ENCODE measurements around the gene BMPR2.
"Not testable (repeated sequence)": the region's sequence is repeated elsewhere in the genome, so short reads cannot be mapped to it uniquely, and the experiment has no call there.

The BMPR2 gene

DNA sequence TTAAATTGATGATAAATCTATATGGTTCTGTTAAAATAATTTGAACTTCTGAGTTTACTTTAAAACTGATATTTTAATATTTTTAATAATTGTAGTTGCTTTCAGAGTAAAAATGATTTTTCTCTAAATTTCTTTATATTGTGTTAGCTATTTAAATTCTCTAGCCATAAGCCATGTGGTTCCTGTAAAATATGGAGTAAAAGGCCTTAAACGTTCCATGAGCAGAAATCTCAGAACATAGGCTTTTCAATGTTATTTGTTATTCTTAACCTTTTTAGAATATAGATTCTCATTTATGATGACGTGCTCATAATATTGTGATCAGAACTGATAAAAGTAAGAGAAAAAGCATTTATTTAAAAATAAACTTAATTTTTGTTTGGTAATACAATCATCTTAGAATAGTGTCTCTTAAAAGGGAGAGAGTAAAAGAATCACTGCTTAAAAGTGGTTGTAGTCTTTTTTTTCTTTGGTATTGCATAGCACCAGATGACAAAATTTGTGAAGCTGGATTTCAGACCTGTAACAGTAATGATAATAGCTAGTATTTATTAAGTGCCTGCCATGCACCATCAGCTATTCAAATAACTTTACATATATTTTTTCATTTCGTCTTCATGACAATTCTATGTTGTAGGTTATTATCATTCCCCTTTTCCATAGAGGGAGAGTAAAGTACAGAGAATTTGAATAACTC lies 2.7 kb downstream of the BMPR2 start:
- DNase-seq (ENCODE audit: low spot score) = no peak

DNA sequence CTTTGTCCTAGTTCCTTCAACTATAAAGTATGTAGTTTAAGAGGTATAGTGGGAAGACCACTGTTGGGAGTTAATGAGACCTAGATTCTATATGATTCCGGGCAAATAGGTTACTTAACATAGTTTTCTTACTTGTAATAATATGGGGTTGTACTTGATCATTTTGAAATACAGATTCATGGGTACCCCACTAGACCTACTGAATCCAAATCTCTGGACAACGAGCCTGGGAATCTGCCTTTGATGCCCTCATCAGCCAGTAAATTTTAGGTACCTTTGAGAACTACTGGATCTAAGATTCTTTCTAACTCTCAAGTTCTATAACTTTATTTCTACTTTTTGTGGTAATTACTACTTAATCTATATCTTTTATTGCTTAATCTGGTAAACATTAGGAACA lies 6.6 kb downstream of the BMPR2 start:
- no peak for DNase-seq (ENCODE audit: low spot score)

DNA sequence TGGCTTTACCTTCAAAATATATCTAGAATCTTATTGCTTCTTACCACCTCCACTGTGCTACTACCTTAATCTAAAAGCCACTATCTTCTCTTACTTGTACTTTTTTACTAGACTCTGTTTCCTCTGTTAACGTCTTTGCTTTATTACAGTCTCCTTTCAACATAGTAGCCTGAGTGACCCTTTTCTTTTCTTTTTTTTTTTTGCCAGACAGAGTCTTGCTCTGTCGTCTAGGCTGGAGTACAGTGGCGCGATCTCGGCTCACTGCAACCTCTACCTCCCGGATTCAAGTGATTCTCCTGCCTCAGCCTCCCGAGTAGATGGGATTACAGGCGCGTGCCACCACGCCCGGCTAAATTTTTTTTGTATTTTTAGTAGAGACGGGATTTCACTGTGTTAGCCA lies 10.4 kb downstream of the BMPR2 start:
- not testable (repeated sequence) for DNase-seq (ENCODE audit: low spot score)

DNA sequence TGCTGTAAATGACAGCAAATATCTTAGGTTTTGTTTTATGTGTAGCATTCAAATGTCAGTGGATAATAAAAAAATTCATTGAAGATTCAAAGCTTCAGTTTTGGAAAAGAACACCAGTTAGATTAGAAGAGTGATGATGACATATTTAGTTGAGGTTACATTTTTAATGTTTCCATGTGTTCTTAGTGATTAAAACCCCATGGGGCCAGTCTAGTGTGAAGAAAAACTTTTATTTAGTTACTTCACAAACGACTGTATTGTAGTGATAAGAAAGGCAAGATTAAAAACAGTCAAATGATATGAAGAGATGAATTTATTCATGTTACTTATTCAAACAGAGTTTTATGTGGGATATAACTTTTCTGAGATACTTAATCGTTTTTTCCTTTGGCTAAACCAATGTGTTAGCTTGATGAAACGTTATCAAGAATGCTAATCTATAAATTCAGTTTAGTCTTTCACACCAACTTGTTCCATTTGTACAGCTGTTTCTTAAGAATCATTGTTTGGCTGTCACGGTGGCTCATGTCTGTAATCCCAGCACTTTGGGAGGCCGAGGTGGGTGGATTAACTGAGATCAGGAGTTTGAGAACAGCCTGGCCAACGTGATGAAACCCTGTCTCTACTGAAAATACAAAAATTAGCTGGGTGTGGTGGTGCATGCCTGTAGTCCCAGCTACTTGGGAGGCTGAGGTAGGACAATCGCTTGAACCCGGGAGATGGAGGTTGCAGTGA lies 11.6 kb downstream of the BMPR2 start:
- no peak for DNase-seq (ENCODE audit: low spot score)

GRCh38 chr2:202400941-202401340 lies 24.8 kb downstream of the BMPR2 start:
- DNase-seq (ENCODE audit: low spot score) = no peak

DNA sequence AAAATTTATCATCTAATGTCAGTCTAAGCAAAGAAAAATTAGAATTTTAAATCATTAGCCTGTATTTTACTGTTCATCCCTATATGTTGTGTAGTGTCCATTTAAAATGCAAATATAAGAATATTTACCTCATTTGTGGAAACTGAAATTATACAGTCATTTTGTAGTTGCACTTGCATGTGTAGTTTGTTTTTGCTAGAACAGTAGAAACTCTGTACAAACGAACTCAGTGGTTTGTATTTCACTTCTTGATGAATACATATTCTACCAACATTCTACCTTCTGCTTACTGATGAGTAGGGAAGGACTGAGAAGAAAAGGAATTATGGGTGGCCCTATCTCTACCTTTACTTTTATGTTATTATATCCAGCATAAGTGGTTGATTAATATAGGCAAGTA lies 29.7 kb downstream of the BMPR2 start:
- DNase-seq (ENCODE audit: low spot score) = no peak

GRCh38 chr2:202406445-202406978 lies 30.4 kb downstream of the BMPR2 start:
- no peak for DNase-seq (ENCODE audit: low spot score)

- no peak for DNase-seq (ENCODE audit: low spot score)
Measured at GRCh38 chr2:202408546-202409140, 32.5 kb downstream of the BMPR2 start.

DNA sequence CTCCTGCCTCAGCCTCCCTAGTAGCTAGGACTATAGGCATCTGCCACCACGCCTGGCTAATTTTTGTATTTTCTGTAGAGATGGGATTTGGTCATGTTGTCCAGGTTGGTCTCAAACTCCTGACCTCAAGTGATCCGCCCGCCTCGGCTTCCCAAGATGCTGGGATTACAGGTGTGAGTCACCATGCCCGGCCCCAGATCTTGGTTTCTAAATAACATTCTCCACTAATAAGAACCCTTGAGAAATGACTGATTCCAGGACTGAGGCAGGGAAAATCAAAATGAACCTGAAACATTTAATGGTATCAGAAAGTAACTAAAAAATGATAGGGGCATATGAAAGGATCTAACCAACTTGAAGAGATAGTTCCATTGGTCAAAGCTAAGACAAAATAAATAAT lies 34.0 kb downstream of the BMPR2 start:
- DNase-seq (ENCODE audit: low spot score) = no peak

GRCh38 chr2:202411097-202411496 lies 35.0 kb downstream of the BMPR2 start:
- DNase-seq (ENCODE audit: low spot score) = no peak

DNA sequence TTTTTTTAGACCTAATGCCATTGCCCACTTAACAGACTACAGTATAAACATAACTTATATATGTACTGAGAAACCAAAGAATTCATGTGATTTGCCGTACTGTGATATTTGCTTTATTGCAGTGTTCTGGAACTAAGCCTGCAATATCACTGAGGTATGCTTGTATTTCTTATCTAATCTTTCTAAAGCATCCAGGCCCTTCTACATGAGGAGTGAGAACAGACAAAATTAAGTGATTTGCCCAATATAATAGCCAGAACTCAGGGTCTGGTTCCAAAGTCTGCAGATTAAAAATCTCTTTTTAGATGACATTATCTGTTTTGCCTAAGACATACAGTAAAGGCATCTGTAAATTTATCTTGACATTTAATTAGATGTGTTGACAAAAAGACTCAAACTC lies 41.9 kb downstream of the BMPR2 start:
- peak; percentile 31 for DNase-seq (ENCODE audit: low spot score)

DNA sequence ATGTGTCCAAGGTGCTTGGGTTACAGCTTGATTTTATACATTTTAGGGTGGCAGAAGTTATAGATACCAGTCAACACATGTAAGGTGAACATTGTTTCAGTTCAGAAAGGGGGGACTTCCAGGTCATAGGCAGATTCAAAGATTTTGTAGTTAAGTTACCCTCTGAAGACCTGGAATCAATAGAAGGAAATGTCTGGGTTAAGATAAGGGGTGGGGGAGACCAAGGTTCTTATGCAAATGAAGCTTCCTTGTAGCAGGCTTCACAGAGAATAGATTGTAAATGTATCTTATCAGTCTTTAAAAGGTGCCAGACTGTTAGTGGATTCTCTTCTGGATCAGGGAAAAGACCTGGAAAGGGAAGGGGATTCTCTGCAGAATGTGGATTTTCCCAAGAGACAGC lies 42.4 kb downstream of the BMPR2 start:
- no peak for DNase-seq (ENCODE audit: low spot score)

DNA sequence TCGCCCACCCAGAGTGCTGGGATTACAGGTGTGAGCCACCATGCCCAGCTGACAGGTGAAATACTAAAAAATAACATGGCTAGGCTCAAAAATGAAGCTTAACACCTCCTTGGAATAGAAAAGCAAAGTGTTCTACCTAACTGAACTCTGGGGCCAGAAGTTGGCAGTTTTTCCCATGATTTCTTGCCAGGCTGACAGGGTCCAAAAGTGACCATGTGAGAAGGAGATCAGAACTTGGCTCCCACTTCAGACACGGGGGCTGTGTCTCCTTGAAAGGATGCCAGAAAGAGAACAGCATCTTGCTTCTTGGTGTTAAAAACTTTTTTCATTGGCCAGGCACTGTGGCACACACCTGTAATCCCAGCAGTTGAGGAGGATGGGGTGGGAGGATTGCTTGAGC lies 47.0 kb downstream of the BMPR2 start:
- no peak for DNase-seq (ENCODE audit: low spot score)

DNA sequence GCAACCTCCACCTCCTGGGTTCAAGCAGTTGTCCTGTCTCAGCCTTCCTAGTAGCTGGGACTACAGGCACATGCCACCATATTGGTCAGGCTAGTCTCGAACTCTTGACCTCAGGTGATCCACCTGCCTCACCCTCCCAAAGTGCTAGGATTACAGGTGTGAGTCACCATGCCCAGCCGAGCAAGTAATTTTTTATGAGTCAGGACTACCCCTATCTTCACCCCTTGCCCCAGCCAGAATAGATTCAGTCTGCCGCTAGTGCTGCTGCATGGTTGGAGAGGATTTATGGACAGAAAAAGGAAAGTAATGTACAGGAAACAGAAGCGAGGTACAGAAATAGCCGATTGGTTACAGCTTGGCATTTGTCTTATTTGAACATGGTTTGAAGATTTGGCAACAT lies 48.9 kb downstream of the BMPR2 start:
- no peak for DNase-seq (ENCODE audit: low spot score)

DNA sequence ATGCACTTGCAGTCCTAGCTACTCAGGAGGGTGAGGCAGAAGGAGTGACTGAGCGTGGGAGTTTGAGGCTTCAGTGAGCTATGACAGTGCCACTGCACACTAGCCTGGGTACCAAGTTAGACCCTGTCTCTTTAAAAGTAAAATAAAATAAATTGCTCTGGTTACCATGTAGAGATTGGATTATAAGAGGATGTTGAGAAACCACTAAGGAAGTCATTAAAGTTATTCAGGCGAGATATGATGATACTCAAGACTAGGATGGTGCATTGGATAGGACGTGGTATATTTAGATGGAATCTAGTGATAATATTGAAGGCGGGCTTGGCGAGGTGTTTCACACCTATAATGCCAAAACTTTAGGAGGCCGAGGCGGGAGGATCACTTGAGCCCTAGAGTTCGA lies 50.6 kb downstream of the BMPR2 start:
- no peak for DNase-seq (ENCODE audit: low spot score)

DNA sequence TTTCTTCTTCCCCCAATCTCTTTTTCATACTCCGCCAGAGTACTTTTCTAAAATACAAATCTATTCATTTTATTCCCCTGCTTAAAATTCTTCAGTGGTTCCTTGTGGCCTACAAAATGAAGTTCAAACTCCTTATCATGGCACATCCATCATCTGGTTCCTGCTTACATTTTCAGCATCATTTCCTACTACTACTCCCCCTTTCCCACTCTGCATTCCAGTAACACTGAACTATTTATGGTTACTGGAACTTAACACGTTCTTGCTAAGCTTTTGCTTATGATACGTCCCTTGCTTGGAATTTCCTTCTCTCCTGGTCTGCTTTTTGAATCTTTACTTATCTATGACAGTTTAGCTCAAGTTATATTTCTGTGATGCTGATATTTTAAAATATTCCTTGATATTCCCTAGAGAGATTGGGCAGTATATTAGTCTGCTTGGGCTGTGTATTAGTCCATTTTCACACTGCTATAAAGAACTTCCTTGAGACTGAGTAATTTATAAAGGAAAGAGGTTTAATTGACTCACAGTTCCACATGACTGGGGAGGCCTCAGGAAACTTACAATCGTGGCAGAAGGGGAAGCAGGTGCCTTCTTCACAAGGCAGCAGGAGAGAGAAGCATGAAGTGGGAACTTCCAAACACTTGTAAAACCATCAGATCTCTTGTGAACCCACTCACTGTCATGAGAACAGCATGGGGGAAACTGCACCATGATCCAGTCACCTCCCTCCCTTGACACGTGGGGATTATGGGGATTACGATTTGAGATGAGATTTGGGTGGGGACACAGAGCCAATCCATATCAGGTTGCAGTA lies 53.2 kb downstream of the BMPR2 start:
- DNase-seq (ENCODE audit: low spot score) = no peak

DNA sequence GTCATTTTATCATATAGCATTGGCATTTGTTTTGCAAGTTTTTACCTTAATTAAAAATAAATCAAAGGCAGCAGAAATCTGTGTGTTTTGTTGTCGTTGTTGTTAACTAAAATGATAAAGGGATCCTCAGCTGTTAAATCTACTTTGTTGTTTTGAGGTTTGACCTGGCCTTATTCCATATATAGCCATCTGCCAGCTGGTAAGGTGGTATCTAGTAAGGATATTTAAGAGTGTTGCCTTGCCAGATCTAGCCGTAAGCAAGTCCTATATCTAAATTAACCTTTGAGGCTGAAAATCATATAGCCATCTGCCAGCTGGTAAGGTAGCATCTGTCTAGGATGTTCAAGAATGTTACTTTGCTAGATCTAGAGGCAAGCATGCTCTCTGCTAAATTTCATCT lies 56.6 kb downstream of the BMPR2 start:
- no peak for DNase-seq (ENCODE audit: low spot score)

DNA sequence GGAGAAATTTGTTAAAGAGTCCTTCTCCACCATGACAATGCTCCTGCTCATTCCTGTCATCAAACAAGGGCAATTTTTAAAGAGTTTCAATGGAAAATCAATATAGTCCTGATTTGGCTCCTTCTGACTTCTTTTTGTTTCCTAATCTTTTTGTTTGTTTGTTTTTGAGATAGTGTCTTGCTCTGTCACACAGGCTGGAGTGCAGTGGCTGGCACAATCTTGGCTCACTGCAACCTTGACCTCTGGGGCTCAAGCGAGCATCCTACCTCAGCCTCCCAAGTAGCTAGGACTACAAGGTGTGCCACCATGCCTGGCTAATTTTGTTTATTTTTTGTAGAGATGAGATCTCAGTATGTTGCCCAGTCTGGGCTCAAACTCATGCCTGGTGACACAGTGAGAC lies 58.3 kb downstream of the BMPR2 start:
- DNase-seq (ENCODE audit: low spot score) = no peak

DNA sequence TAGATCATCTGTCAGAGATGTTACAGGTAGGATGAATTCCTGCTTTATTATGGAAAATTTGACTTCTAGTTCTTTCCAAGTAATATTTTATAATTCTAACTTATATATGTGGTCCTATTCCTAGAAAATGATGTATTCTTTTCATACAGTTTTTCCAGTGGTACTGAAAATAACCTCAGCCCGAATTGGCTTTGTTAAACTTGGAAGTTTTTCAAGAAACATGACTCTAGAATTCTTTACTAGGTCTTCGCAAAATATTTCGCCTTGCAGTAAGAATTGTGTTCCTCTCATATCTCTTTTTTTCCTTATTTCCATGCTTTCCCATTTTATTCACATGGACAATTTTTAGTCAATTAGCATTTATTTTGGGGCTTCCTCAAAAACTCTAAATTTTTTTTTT lies 60.5 kb downstream of the BMPR2 start:
- DNase-seq (ENCODE audit: low spot score) = no peak

DNA sequence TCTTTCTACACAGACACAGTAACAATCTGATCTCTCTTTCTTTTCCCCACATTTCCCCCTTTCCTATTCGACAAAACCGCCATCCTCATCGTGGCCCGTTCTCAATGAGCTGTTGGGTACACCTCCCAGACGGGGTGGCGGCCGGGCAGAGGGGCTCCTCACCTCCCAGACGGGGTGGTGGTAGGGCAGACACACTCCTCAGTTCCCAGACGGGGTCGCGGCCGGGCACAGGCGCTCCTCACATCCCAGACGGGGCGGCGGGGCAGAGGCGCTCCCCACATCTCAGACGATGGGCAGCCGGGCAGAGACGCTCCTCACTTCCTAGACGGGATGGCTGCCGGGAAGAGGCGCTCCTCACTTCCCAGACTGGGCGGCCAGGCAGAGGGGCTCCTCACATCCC lies 64.0 kb downstream of the BMPR2 start:
- not testable (repeated sequence) for DNase-seq (ENCODE audit: low spot score)

DNA sequence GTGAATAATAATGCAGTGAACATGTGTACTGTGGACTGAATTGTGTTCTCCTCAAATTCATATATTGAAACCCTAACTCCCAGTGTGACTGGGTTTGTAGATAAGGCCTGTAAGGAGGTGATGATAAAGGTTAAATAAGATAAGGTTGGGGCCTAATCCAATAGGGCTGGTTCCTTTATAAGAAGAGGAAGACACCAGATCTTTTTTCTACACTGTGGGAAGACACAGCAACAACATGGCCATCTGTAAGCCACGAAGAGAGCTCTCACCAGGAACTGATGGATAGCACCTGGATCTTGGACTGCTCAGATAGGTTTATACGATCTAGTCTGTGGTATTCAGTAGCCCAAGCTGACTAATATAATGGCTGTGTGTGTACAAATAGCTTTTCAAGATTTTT lies 66.8 kb downstream of the BMPR2 start:
- peak; percentile 51 for DNase-seq (ENCODE audit: low spot score)

- no peak for DNase-seq (ENCODE audit: low spot score)
Measured at GRCh38 chr2:202444000-202444399, 67.9 kb downstream of the BMPR2 start.
